Spinal cord (tissue), 10 donors: ENCODE measurements around the gene EEPD1. TPM values are rescaled to one million over a fixed set of nuclear protein-coding genes. Genes with fewer than 3 reads are reported as not detected.

ENCODE experiments used
- DNase-seq, 6 donors: peaks; one replicate each; pipeline versions ENCODE4 v3.0.0 to v3.0.0-alpha.2; 2013 to 2015; ENCODE audit warnings: low spot score in 6 of 6, low read depth in 4 of 6
- H3K27ac ChIP-seq: one replicate; pipeline ENCODE4 v1.5.1; 2013; ENCODE audit warnings: low read depth, low read length, control low read depth
- H3K27me3 ChIP-seq: one replicate; pipeline ENCODE4 v1.6.1; 2013; ENCODE audit warnings: low read length; ENCODE audit not compliant: control insufficient read depth, insufficient read depth
- H3K36me3 ChIP-seq: one replicate; pipeline ENCODE4 v1.6.1; 2013; ENCODE audit warnings: low read length; ENCODE audit not compliant: control insufficient read depth, insufficient read depth
- H3K4me1 ChIP-seq: one replicate; pipeline ENCODE4 v1.6.1; 2013; ENCODE audit warnings: low read length; ENCODE audit not compliant: control insufficient read depth, insufficient read depth
- H3K4me3 ChIP-seq: one replicate; pipeline ENCODE4 v1.5.1; 2013; ENCODE audit warnings: low read depth, low read length, control low read depth
- H3K9me3 ChIP-seq: one replicate; pipeline ENCODE4 v1.6.1; 2013; ENCODE audit warnings: low read length; ENCODE audit not compliant: control insufficient read depth, insufficient read depth
- WGBS: methylation state at CpG from one replicate; pipeline ENCODE4 v1.1.5; 2013; ENCODE audit warnings: missing lambda C conversion rate; ENCODE audit not compliant: insufficient coverage; 5-methylcytosine and 5-hydroxymethylcytosine counted together
- polyA plus RNA-seq, 2 donors: library from polyadenylated mRNA; unstranded; fragments of 120-200 nt; gene quantifications; one replicate each; pipeline ENCODE4 v1.2.1, GENCODE V29; 2013; ENCODE audit not compliant: insufficient read length in 2 of 2
- total RNA-seq, 2 donors: library from RNA; depleted of rRNA in 1 of 2; stranded (reverse); fragments of 120-200 nt in 1 of 2; fragments of >200 nt in 1 of 2; gene quantifications; one replicate each; pipeline versions ENCODE4 v1.2.3 to v1.2.4, GENCODE V29; 2013 to 2014
- donor health status: healthy.

EEPD1 gene
- total and polyA plus RNA-seq, 4 donors: 25.8 to 55.8 (median 41.8) TPM

GRCh38 chr7:36128448-36129047 is 24.5 kb upstream of the EEPD1 start:
- H3K4me3 ChIP-seq: no peak overlapping the region
- H3K4me1 ChIP-seq: peaks cover 11% of the 10 kb centered on the region
- peaks cover 2% of the 10 kb centered on the region for H3K9me3 ChIP-seq
- 24% methylated on average over 7 of the region's 10 CpGs for WGBS
- no peaks in the 10 kb centered on the region for H3K36me3 ChIP-seq
- H3K27ac ChIP-seq: peak overlapping the region; percentile 75
- peak; percentile 46 to 89 (median 70) for DNase-seq
- no peaks in the 10 kb centered on the region for H3K27me3 ChIP-seq

GRCh38 chr7:36129048-36129534 is 24.0 kb upstream of the EEPD1 start:
- Histone ChIP-seq H3K27me3 (no peaks in the 10 kb centered on the region), H3K4me1 (peaks cover 11% of the 10 kb centered on the region), H3K27ac (peak overlapping the region; percentile 75), H3K4me3 (no peak overlapping the region), H3K36me3 (no peaks in the 10 kb centered on the region), H3K9me3 (peaks cover 2% of the 10 kb centered on the region)
- 72% methylated on average over 7 of the region's 9 CpGs for WGBS
- no peak for DNase-seq

- Histone ChIP-seq H3K4me3 (no peak overlapping the region), H3K9me3 (peaks cover 2% of the 10 kb centered on the region), H3K4me1 (peaks cover 11% of the 10 kb centered on the region), H3K27ac (peak overlapping the region; percentile 47), H3K27me3 (no peaks in the 10 kb centered on the region), H3K36me3 (no peaks in the 10 kb centered on the region)
- DNase-seq: peak in 1 of 6 donors; percentile 25
- 91% methylated on average over 6 of the region's 7 CpGs for WGBS
Measured at GRCh38 chr7:36130236-36130945, 22.7 kb upstream of the EEPD1 start.

- no peak overlapping the region for H3K27ac ChIP-seq
Measured at GRCh38 chr7:36131026-36131425, 22.0 kb upstream of the EEPD1 start.

GRCh38 chr7:36131499-36131898 is 21.6 kb upstream of the EEPD1 start:
- Histone ChIP-seq H3K36me3 (no peaks in the 10 kb centered on the region), H3K27ac (no peak overlapping the region), H3K4me3 (no peak overlapping the region), H3K4me1 (peaks cover 11% of the 10 kb centered on the region), H3K27me3 (no peaks in the 10 kb centered on the region), H3K9me3 (peaks cover 2% of the 10 kb centered on the region)
- 71% methylated on average over 5 of the region's 7 CpGs for WGBS
- DNase-seq: no peak

More at GRCh38 chr7:36131026-36131425, 22.0 kb upstream of the EEPD1 start:
- H3K36me3 ChIP-seq: no peaks in the 10 kb centered on the region
- no peak for DNase-seq
- no peaks in the 10 kb centered on the region for H3K27me3 ChIP-seq
- H3K4me3 ChIP-seq: no peak overlapping the region
- H3K9me3 ChIP-seq: peaks cover 2% of the 10 kb centered on the region
- 88% methylated on average over 4 of the region's 4 CpGs for WGBS
- peaks cover 11% of the 10 kb centered on the region for H3K4me1 ChIP-seq

- Histone ChIP-seq H3K27me3 (no peaks in the 10 kb centered on the region), H3K36me3 (no peaks in the 10 kb centered on the region), H3K9me3 (peaks cover 2% of the 10 kb centered on the region), H3K27ac (no peak overlapping the region), H3K4me3 (no peak overlapping the region), H3K4me1 (peaks cover 11% of the 10 kb centered on the region)
- no peak for DNase-seq
- 95% methylated on average over 7 of the region's 8 CpGs for WGBS
Measured at GRCh38 chr7:36132012-36132411, 21.0 kb upstream of the EEPD1 start.

GRCh38 chr7:36135700-36136099 is 17.4 kb upstream of the EEPD1 start:
- DNase-seq: no peak
- Histone ChIP-seq H3K4me1 (no peaks in the 10 kb centered on the region), H3K9me3 (peaks cover 4% of the 10 kb centered on the region), H3K27me3 (no peaks in the 10 kb centered on the region), H3K36me3 (no peaks in the 10 kb centered on the region), H3K4me3 (no peak overlapping the region), H3K27ac (no peak overlapping the region)
- WGBS: 100% methylated on average over 2 of the region's 4 CpGs

GRCh38 chr7:36137258-36137657 is 15.8 kb upstream of the EEPD1 start:
- Histone ChIP-seq H3K4me3 (no peak overlapping the region), H3K27me3 (no peaks in the 10 kb centered on the region), H3K4me1 (no peaks in the 10 kb centered on the region)

GRCh38 chr7:36137754-36138153 is 15.3 kb upstream of the EEPD1 start:
- Histone ChIP-seq H3K36me3 (no peaks in the 10 kb centered on the region), H3K27ac (no peak overlapping the region), H3K9me3 (peaks cover 7% of the 10 kb centered on the region), H3K4me1 (no peaks in the 10 kb centered on the region), H3K27me3 (no peaks in the 10 kb centered on the region), H3K4me3 (no peak overlapping the region)
- no peak for DNase-seq
- WGBS: 94% methylated on average over 2 of the region's 2 CpGs

More at GRCh38 chr7:36137258-36137657, 15.8 kb upstream of the EEPD1 start:
- no peak for DNase-seq
- Histone ChIP-seq H3K9me3 (peaks cover 7% of the 10 kb centered on the region), H3K27ac (no peak overlapping the region), H3K36me3 (no peaks in the 10 kb centered on the region)

GRCh38 chr7:36138209-36138608 is 14.8 kb upstream of the EEPD1 start:
- WGBS: 67% methylated on average over 4 of the region's 5 CpGs
- H3K36me3 ChIP-seq: no peaks in the 10 kb centered on the region
- no peak overlapping the region for H3K27ac ChIP-seq
- no peak overlapping the region for H3K4me3 ChIP-seq
- no peaks in the 10 kb centered on the region for H3K4me1 ChIP-seq
- no peak for DNase-seq
- H3K9me3 ChIP-seq: peaks cover 5% of the 10 kb centered on the region
- no peaks in the 10 kb centered on the region for H3K27me3 ChIP-seq
